Small intestine (tissue), 7 donors: ENCODE data around the gene TPST2. TPM values are rescaled to one million over a fixed set of nuclear protein-coding genes. Genes with fewer than 3 reads are reported as not detected.

Experiments used
- DNase-seq, 2 donors: peaks; one replicate each; pipeline versions ENCODE4 v3.0.0 to v3.0.0-alpha.2; 2013
- FAIRE-seq: peaks from 2 replicates; lab custom pipeline; 2012; peaks lifted over from hg19 to GRCh38; lab: Jason Lieb, UNC
- H3K27ac ChIP-seq, 3 donors: one replicate each; pipeline ENCODE4 v1.5.1; 2013; ENCODE audit warnings: low read length in 2 of 3, mild to moderate bottlenecking in 2 of 3, control low read depth in 1 of 3, inconsistent platforms in 1 of 3, low read depth in 1 of 3, moderate library complexity in 1 of 3
- H3K27me3 ChIP-seq, 3 donors: one replicate each; pipeline ENCODE4 v1.6.1; 2013; ENCODE audit warnings: low read length in 3 of 3, inconsistent platforms in 1 of 3; ENCODE audit not compliant: control insufficient read depth in 3 of 3, insufficient read depth in 3 of 3
- H3K36me3 ChIP-seq, 3 donors: one replicate each; pipeline ENCODE4 v1.6.1; 2013; ENCODE audit warnings: low read length in 3 of 3, inconsistent platforms in 1 of 3, low read depth in 1 of 3, mild to moderate bottlenecking in 1 of 3, moderate library complexity in 1 of 3; ENCODE audit not compliant: control insufficient read depth in 3 of 3, insufficient read depth in 2 of 3
- H3K4me1 ChIP-seq, 3 donors: one replicate each; pipeline ENCODE4 v1.6.1; 2013; ENCODE audit warnings: low read length in 2 of 3, inconsistent platforms in 1 of 3, low read depth in 1 of 3, mild to moderate bottlenecking in 1 of 3, moderate library complexity in 1 of 3; ENCODE audit not compliant: control insufficient read depth in 3 of 3, insufficient read depth in 2 of 3
- H3K4me3 ChIP-seq, 3 donors: one replicate each; pipeline ENCODE4 v1.5.1; 2013; ENCODE audit warnings: low read length in 3 of 3, control low read depth in 1 of 3, inconsistent platforms in 1 of 3, low read depth in 1 of 3, mild to moderate bottlenecking in 1 of 3, moderate library complexity in 1 of 3
- H3K9me3 ChIP-seq, 2 donors: one replicate each; pipeline ENCODE4 v1.6.1; 2013; ENCODE audit warnings: low read depth in 1 of 2, low read length in 1 of 2; ENCODE audit not compliant: control insufficient read depth in 2 of 2, insufficient read depth in 1 of 2
- WGBS, 3 donors: extraction: QIAGEN DNeasy Blood & Tissue Kit; methylation state at CpG; one replicate each; pipeline ENCODE4 v1.1.7; 2013; 5-methylcytosine and 5-hydroxymethylcytosine counted together
- polyA plus RNA-seq, 4 donors: library from polyadenylated mRNA; stranded (reverse) in 3 of 4; unstranded in 1 of 4; fragments of 200-250 nt in 3 of 4; fragments of 120-200 nt in 1 of 4; gene quantifications; one replicate each; pipeline versions ENCODE4 v1.2.1 to v1.2.3, GENCODE V29; 2013
- donor health status: healthy with polysubstance abuse.
- donor health status: control.
- donor health status: control.
- donor health status: Bipolar disorder and iron deficiency.
- donor health status: healthy.

Gene TPST2
- polyA plus RNA-seq, 4 donors: 6.3 to 29.2 (median 16.6) TPM

GRCh38 chr22:26554956-26555355 lies 35.0 kb downstream of the TPST2 start:
- Histone ChIP-seq H3K4me3 (no peak overlapping the region), H3K4me1 (no peaks in the 10 kb centered on the region), H3K27me3 (no peaks in the 10 kb centered on the region), H3K36me3 (peaks cover 0 to 7% (median 0%) of the 10 kb centered on the region in 3 donors), H3K9me3 (no peaks in the 10 kb centered on the region), H3K27ac (no peak overlapping the region)
- no peak for FAIRE-seq
- WGBS, 3 donors: 84% methylated on average over 6 of the region's 6 CpGs
- no peak for DNase-seq

- H3K4me1 ChIP-seq: no peaks in the 10 kb centered on the region
- WGBS, 3 donors: 53 to 69% (median 54%) methylated on average over 7 of the region's 7 CpGs
- peaks cover 0 to 2% (median 0%) of the 10 kb centered on the region in 3 donors for H3K36me3 ChIP-seq
- no peak overlapping the region for H3K27ac ChIP-seq
- no peaks in the 10 kb centered on the region for H3K27me3 ChIP-seq
- H3K9me3 ChIP-seq: no peaks in the 10 kb centered on the region
- H3K4me3 ChIP-seq: no peak overlapping the region
- no peak for FAIRE-seq
- DNase-seq: no peak
These were observed 36.7 kb downstream of the TPST2 start for GRCh38 chr22:26553056-26553752.

GRCh38 chr22:26552466-26552865 lies 37.5 kb downstream of the TPST2 start:
- H3K27ac ChIP-seq: no peak overlapping the region
- 63 to 84% (median 66%) methylated on average over 9 to 10 of the region's 10 CpGs for WGBS, 3 donors
- no peaks in the 10 kb centered on the region for H3K9me3 ChIP-seq
- no peak for FAIRE-seq
- no peaks in the 10 kb centered on the region for H3K27me3 ChIP-seq
- DNase-seq: no peak
- no peaks in the 10 kb centered on the region for H3K4me1 ChIP-seq
- no peak overlapping the region for H3K4me3 ChIP-seq
- peaks cover 0 to 2% (median 0%) of the 10 kb centered on the region in 3 donors for H3K36me3 ChIP-seq

GRCh38 chr22:26551568-26551967 lies 38.4 kb downstream of the TPST2 start:
- H3K27ac ChIP-seq: no peak overlapping the region
- H3K9me3 ChIP-seq: no peaks in the 10 kb centered on the region
- DNase-seq: no peak
- H3K27me3 ChIP-seq: no peaks in the 10 kb centered on the region
- 94 to 100% (median 95%) methylated on average over 2 of the region's 2 CpGs for WGBS, 3 donors
- no peaks in the 10 kb centered on the region for H3K4me1 ChIP-seq
- no peak overlapping the region for H3K4me3 ChIP-seq
- H3K36me3 ChIP-seq: peaks cover 0 to 5% (median 0%) of the 10 kb centered on the region in 3 donors
- no peak for FAIRE-seq

- no peaks in the 10 kb centered on the region for H3K9me3 ChIP-seq
- H3K4me3 ChIP-seq: no peak overlapping the region
- H3K36me3 ChIP-seq: peaks cover 0 to 8% (median 0%) of the 10 kb centered on the region in 3 donors
- no peaks in the 10 kb centered on the region for H3K27me3 ChIP-seq
- FAIRE-seq (no peak), DNase-seq (no peak)
- no peaks in the 10 kb centered on the region for H3K4me1 ChIP-seq
- no peak overlapping the region for H3K27ac ChIP-seq
- WGBS, 3 donors: 76 to 86% (median 81%) methylated on average over 8 of the region's 8 CpGs
These were observed 39.4 kb downstream of the TPST2 start for GRCh38 chr22:26550498-26551033.

- Histone ChIP-seq H3K4me1 (no peaks in the 10 kb centered on the region), H3K27ac (no peak overlapping the region), H3K36me3 (peaks cover 0 to 8% (median 0%) of the 10 kb centered on the region in 3 donors), H3K27me3 (no peaks in the 10 kb centered on the region), H3K4me3 (no peak overlapping the region), H3K9me3 (no peaks in the 10 kb centered on the region)
- WGBS, 3 donors: 91 to 95% (median 94%) methylated on average over 4 of the region's 4 CpGs
- DNase-seq (no peak), FAIRE-seq (no peak)
These were observed 39.9 kb downstream of the TPST2 start for GRCh38 chr22:26549902-26550497.

GRCh38 chr22:26548984-26549383 lies 40.9 kb downstream of the TPST2 start:
- no peak overlapping the region for H3K27ac ChIP-seq
- FAIRE-seq (no peak), DNase-seq (no peak)
- H3K27me3 ChIP-seq: no peaks in the 10 kb centered on the region
- no peaks in the 10 kb centered on the region for H3K9me3 ChIP-seq
- 90 to 94% (median 94%) methylated on average over 6 of the region's 6 CpGs for WGBS, 3 donors
- H3K4me3 ChIP-seq: no peak overlapping the region
- no peaks in the 10 kb centered on the region for H3K4me1 ChIP-seq
- peaks cover 0 to 14% (median 0%) of the 10 kb centered on the region in 3 donors for H3K36me3 ChIP-seq

GRCh38 chr22:26548303-26548702 lies 41.6 kb downstream of the TPST2 start:
- no peaks in the 10 kb centered on the region for H3K9me3 ChIP-seq
- no peak overlapping the region for H3K27ac ChIP-seq
- FAIRE-seq: no peak
- 91 to 96% (median 94%) methylated on average over 3 of the region's 3 CpGs for WGBS, 3 donors
- H3K36me3 ChIP-seq: peaks cover 0 to 14% (median 0%) of the 10 kb centered on the region in 3 donors
- H3K4me3 ChIP-seq: no peak overlapping the region
- DNase-seq: no peak
- H3K4me1 ChIP-seq: no peaks in the 10 kb centered on the region
- H3K27me3 ChIP-seq: no peaks in the 10 kb centered on the region
